Measurements from ENCODE around the gene APEX2. TPM values are rescaled to one million over a fixed set of nuclear protein-coding genes. Genes with fewer than 3 reads are reported as not detected.

Gene APEX2
- total and polyA plus RNA-seq, 2 experiments from 2014 or later, result 10.0 to 20.1 TPM

DNA sequence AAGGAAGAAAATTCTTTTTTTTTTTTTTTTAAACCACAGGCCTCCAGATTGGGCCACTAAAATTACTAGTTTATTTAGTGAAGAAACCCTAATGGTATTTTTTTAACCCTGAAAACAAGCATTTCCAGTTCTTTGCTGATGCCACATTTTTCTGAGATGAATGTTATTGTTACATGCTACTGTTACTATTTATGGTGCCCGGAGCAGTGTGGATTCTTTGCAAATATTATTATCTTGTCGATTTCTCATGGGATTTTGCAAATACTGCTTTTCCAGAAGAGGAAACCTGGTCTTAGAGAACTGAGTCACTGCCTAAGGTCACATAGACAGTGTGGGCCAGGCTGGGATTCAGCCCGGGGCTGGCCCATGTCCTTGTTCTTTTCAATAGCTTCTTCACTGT lies 39.3 kb downstream of the APEX2 start:
- Histone ChIP-seq H2AFZ (no peak overlapping the region), H3K27me3 (ENCODE audit: insufficient read depth) (no peaks in the 10 kb centered on the region), H3F3A (replicated peaks; ENCODE audit: low read depth) (no peaks in the 10 kb centered on the region), H3K27ac (ENCODE audit: low read depth) (no peak overlapping the region), H3K4me2 (no peak overlapping the region), H3K4me3 (no peak overlapping the region), H3K9me2 (ENCODE audit: insufficient read depth) (no peaks in the 10 kb centered on the region), H4K20me1 (replicated peaks; ENCODE audit: insufficient read depth) (no peaks in the 10 kb centered on the region), H3K79me2 (replicated peaks; ENCODE audit: insufficient read depth) (no peaks in the 10 kb centered on the region), H3K4me1 (ENCODE audit: insufficient read depth) (no peaks in the 10 kb centered on the region), H3K36me3 (ENCODE audit: insufficient read depth) (no peaks in the 10 kb centered on the region)
- Mint-ChIP-seq H3K4me3 (no peak overlapping the region), H3K27ac (no peak overlapping the region), H3K9me3 (peaks cover 6% of the 10 kb centered on the region; the same call in 2 of the 3 replicates), H3K4me1 (no peaks in the 10 kb centered on the region), H3K36me3 (ENCODE audit: low read depth) (no peaks in the 10 kb centered on the region; the same call in 2 of the 3 replicates), H3K27me3 (ENCODE audit: insufficient read depth, low read depth, poor library complexity) (no peaks in the 10 kb centered on the region)
- no peak for ATAC-seq
- TF ChIP-seq, protein P1, sequence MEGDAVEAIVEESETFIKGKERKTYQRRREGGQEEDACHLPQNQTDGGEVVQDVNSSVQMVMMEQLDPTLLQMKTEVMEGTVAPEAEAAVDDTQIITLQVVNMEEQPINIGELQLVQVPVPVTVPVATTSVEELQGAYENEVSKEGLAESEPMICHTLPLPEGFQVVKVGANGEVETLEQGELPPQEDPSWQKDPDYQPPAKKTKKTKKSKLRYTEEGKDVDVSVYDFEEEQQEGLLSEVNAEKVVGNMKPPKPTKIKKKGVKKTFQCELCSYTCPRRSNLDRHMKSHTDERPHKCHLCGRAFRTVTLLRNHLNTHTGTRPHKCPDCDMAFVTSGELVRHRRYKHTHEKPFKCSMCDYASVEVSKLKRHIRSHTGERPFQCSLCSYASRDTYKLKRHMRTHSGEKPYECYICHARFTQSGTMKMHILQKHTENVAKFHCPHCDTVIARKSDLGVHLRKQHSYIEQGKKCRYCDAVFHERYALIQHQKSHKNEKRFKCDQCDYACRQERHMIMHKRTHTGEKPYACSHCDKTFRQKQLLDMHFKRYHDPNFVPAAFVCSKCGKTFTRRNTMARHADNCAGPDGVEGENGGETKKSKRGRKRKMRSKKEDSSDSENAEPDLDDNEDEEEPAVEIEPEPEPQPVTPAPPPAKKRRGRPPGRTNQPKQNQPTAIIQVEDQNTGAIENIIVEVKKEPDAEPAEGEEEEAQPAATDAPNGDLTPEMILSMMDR (conservative IDR thresholded peaks at IDR 0.05; ENCODE audit: low read depth in 2 of 2), result no peak
- TF ChIP-seq NANOG (IDR thresholded peaks at IDR 0.05; ENCODE audit: borderline replicate concordance) (no peak), ZNF114 (CRISPR knock-in tag; IDR thresholded peaks at IDR 0.05) (no peak), EZH2phosphoT487 (IDR thresholded peaks at IDR 0.05; ENCODE audit: unreplicated experiment) (no peak)
- TF ChIP-seq, protein P2, sequence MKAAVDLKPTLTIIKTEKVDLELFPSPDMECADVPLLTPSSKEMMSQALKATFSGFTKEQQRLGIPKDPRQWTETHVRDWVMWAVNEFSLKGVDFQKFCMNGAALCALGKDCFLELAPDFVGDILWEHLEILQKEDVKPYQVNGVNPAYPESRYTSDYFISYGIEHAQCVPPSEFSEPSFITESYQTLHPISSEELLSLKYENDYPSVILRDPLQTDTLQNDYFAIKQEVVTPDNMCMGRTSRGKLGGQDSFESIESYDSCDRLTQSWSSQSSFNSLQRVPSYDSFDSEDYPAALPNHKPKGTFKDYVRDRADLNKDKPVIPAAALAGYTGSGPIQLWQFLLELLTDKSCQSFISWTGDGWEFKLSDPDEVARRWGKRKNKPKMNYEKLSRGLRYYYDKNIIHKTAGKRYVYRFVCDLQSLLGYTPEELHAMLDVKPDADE (IDR thresholded peaks at IDR 0.05), result no peak
- TF ChIP-seq, protein P3, sequence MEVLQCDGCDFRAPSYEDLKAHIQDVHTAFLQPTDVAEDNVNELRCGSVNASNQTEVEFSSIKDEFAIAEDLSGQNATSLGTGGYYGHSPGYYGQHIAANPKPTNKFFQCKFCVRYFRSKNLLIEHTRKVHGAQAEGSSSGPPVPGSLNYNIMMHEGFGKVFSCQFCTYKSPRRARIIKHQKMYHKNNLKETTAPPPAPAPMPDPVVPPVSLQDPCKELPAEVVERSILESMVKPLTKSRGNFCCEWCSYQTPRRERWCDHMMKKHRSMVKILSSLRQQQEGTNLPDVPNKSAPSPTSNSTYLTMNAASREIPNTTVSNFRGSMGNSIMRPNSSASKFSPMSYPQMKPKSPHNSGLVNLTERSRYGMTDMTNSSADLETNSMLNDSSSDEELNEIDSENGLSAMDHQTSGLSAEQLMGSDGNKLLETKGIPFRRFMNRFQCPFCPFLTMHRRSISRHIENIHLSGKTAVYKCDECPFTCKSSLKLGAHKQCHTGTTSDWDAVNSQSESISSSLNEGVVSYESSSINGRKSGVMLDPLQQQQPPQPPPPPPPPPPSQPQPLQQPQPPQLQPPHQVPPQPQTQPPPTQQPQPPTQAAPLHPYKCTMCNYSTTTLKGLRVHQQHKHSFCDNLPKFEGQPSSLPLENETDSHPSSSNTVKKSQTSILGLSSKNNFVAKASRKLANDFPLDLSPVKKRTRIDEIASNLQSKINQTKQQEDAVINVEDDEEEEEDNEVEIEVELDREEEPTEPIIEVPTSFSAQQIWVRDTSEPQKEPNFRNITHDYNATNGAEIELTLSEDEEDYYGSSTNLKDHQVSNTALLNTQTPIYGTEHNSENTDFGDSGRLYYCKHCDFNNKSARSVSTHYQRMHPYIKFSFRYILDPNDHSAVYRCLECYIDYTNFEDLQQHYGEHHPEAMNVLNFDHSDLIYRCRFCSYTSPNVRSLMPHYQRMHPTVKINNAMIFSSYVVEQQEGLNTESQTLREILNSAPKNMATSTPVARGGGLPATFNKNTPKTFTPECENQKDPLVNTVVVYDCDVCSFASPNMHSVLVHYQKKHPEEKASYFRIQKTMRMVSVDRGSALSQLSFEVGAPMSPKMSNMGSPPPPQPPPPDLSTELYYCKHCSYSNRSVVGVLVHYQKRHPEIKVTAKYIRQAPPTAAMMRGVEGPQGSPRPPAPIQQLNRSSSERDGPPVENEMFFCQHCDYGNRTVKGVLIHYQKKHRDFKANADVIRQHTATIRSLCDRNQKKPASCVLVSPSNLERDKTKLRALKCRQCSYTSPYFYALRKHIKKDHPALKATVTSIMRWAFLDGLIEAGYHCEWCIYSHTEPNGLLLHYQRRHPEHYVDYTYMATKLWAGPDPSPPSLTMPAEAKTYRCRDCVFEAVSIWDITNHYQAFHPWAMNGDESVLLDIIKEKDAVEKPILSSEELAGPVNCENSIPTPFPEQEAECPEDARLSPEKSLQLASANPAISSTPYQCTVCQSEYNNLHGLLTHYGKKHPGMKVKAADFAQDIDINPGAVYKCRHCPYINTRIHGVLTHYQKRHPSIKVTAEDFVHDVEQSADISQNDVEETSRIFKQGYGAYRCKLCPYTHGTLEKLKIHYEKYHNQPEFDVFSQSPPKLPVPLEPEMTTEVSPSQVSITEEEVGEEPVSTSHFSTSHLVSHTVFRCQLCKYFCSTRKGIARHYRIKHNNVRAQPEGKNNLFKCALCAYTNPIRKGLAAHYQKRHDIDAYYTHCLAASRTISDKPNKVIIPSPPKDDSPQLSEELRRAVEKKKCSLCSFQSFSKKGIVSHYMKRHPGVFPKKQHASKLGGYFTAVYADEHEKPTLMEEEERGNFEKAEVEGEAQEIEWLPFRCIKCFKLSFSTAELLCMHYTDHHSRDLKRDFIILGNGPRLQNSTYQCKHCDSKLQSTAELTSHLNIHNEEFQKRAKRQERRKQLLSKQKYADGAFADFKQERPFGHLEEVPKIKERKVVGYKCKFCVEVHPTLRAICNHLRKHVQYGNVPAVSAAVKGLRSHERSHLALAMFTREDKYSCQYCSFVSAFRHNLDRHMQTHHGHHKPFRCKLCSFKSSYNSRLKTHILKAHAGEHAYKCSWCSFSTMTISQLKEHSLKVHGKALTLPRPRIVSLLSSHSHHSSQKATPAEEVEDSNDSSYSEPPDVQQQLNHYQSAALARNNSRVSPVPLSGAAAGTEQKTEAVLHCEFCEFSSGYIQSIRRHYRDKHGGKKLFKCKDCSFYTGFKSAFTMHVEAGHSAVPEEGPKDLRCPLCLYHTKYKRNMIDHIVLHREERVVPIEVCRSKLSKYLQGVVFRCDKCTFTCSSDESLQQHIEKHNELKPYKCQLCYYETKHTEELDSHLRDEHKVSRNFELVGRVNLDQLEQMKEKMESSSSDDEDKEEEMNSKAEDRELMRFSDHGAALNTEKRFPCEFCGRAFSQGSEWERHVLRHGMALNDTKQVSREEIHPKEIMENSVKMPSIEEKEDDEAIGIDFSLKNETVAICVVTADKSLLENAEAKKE (CRISPR knock-in tag; IDR thresholded peaks at IDR 0.05), result no peak
- DNase-seq (ENCODE audit: low spot score), result no peak

All from GM23338 (cell line).